HUDEP-2 (cell line): ENCODE data around the gene SERTAD3.
"Not testable (repeated sequence)": the region's sequence is repeated elsewhere in the genome, so short reads cannot be mapped to it uniquely, and the experiment has no call there.

Source experiments
- DNase-seq, 76 experiments: peaks; one replicate each; lab custom pipeline; 2025; ENCODE audit not compliant: unreplicated experiment in 76 of 76; lab: John Stamatoyannopoulos, UW

The SERTAD3 gene

DNA sequence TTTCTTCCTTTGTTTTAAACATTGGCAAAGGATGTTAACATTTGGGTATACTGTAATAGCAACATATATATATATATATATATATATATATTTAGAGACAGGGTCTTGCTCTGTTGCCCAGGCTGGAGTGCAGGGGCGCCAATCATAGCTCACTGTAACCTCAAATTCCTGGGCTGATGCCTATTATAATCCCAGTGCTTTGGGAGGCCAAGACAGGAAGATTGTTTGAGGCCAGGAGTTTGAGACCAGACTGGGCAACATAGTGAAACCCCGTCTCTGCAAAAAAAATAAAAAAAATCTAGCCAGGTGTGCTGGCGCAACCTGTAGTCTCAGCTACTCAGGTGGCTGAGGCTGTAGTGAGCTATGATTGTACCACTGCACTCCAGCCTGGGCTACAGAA, 16.1 kb upstream of the SERTAD3 start:
- DNase-seq = no peak

DNA sequence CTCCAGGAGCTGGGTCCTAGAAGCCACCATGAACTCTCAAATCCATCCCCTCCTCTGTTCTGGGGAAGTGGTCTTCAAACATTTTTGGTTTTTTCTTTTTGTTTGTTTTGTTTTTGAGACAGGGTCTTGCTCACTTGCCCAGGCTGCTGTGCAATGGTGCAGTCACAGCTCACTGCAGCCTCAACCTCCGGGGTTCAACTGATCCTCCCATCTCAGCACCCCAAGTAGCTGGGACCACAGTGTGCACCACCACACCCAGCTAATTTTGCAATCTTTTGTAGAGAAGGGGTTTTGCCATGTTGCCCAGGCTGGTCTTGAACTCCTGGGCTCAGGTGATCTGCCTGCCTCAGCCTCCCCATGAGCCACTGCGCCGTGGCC, 14.5 kb upstream of the SERTAD3 start:
- DNase-seq = no peak

- no peak for DNase-seq
These were observed 13.9 kb upstream of the SERTAD3 start for GRCh38 chr19:40457953-40458596.

GRCh38 chr19:40457048-40457447, 12.9 kb upstream of the SERTAD3 start:
- DNase-seq = no peak

GRCh38 chr19:40453943-40454342, 9.8 kb upstream of the SERTAD3 start:
- not testable (repeated sequence) for DNase-seq

DNA sequence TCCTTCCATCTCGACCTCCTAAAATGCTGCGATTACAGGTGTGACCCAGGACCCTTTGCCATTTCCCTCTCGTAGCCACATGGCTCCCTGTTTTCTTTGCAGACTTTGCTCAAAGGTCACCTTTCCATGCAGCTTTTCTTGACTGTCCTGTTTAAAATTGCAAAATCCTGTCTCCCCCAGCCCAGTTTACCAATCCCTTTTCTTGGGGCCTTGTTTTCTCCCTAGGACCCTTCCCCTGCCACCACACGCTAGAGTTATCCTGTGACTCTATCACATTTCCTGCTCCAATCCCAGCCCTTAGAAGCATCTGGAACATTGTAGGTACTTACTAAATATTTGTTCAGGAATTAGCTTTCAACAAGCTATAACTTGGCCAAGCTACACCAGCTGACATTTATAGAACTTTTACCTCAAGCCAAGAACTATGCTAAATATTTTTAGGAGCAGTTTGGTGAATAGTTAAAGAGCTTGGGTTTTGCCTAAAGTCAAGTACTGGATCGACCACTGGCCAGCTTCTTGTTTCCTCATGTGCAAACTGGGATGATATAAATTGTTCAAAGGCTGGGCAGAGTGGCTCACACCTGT, 9.1 kb upstream of the SERTAD3 start:
- no peak for DNase-seq

- peak in 1 of 76 experiments; percentile 23 for DNase-seq
These were observed 7.9 kb upstream of the SERTAD3 start for GRCh38 chr19:40452016-40452415.

DNA sequence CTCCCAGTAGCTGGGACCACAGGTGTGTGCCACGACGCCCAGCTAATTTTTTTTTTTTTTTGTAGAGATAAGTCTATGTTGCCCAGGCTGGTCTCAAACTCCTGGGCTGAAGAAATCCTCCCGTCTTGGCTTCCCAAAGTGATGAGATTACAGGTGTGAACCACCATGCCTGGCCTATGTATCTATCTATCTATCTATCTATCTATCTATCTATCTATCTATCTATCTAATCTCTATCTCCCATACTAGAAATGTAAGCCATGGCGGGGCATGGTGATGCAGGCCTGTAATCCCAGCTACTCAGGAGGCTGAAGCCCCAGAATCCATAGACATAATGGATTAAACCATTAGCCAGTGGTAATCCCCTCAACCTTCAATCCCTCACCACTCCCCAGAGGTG, 6.5 kb upstream of the SERTAD3 start:
- no peak for DNase-seq

DNA sequence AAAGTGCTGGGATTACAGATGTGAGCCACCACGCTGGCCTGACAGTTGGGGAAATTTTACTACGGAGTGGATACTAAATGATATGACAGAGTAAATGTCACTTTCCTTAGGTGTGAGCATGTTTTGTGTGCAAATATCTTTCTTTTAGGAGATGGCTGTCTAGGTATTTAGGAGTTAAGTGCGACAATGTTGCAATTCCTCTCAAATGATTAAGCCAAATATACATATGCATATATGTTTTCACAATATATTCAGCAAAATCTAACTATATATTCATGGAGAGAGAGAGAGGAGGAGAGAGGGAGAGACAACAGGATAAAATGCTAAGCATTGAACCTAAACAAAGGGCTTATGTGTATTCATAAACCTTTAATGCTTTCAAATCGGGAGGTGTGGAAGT, 5.4 kb upstream of the SERTAD3 start:
- no peak for DNase-seq

- no peak for DNase-seq
These were observed 2.2 kb upstream of the SERTAD3 start for GRCh38 chr19:40446263-40446784.

- DNase-seq = peak in 20 of 76 experiments; percentile 7 to 48 (median 34)
These were observed 1.7 kb upstream of the SERTAD3 start for GRCh38 chr19:40445780-40446262.

- DNase-seq = no peak
These were observed 734 bp upstream of the SERTAD3 start for GRCh38 chr19:40444825-40445312.

GRCh38 chr19:40443131-40443999, 770 bp downstream of the SERTAD3 start:
- DNase-seq = peak in 75 of 76 experiments; percentile 94 to 100 (median 100)

DNA sequence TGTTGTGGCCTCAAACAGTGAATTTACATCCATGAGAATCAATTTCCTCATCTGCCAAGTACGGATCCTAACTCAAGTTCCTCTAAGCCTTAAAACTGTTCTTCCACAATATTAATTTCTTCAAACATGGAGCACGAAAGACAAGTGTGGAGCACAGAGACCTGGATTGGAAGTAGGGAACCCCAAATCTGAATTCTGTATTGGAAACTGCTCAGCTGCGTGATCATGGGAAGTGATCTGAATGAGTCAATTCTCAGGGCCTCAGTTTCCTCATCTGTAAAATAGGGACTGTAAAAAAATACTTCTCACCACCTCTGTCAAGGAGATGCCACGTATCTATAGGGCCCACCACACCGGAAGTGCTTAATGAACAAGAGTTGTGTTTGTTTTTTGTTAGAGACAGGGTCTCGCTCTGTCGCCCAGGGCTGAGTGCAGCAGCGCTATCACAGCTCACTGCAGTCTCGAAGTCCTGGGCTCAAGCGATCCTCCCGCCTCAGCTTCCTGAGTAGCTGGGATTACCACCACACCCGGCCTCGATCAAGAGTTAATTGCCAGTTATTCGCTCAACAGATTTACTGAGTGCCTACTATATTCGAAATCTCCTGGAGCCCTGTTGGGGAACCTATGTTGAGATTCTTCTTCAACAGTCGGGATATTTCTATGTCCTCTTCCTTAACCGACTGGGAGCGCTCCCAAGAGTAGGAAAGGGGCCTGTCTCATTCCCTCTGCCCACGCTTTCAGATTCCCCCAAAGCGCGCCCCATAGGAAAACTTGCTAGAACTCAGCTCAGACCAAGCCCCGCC, 1.6 kb downstream of the SERTAD3 start:
- no peak for DNase-seq

DNA sequence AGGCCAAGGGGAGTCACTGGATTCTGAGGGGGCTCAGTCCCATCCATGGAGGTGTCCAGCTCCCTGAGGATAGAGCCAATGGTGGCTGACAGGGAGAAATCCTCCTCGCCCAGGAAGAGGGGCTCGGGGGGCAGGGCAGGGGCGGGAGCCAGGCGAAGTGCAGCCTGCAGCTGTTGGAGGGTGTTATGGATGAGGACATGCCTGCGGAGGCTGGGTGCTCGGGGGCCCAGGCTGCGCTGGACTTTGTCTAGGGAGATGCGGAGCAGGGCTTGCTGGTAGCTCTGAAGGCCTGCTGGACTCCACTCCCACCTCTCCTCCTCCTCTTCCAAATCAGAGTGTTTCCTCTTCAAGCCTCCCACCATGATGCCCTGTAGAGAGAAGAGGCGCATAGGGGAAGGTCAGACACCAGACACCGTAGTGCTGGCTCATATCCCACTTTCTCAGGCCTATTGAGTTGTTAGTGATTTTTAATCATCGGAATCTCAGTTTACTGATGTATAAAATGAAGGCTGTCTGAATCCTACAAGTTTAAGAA, 2.3 kb downstream of the SERTAD3 start:
- no peak for DNase-seq

GRCh38 chr19:40438284-40438683, 5.9 kb downstream of the SERTAD3 start:
- no peak for DNase-seq

DNA sequence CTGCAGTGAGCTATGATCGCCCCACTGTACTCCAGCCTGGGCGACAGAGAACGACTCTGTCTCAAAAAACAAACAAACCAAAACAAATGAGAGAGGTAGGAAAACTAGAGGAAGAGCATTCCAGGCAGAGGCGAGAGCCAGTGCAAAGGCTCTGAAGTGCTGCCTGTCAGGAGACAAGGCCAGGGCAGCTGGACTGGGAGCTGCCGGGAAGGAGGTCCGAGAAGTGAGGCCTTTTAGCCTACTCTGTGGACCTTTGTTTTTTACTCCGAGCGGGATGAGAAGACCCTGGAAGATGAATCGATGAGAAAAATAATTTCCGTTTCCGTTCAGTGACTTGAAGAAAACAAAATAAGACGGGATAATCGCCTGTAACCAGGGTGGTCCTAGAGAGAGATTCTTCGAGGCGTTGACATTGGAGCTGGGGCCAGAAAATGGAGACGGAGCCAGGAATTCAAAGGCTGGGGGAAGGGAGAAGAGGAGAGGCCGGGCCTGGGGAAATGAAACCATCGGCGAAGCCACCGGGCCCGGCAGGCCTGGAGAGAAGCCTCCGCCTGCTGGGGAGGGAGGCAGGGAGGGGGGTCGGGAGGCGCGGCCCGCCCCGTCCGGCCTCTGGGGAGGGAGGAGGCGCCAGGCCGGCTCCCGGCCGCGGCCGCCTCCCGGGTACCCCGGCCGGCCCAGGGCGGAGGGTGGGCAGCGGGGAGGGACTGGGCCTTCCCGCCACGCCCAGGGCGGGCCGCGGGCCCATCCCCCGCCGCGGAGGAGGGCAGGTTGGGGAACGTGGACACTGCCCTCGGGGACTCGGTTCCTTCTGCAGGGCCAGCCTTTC, 10.5 kb downstream of the SERTAD3 start:
- DNase-seq = peak in 68 of 76 experiments; percentile 28 to 88 (median 77)

GRCh38 chr19:40432760-40433159, 11.4 kb downstream of the SERTAD3 start:
- DNase-seq = not testable (repeated sequence)

GRCh38 chr19:40431698-40432097, 12.4 kb downstream of the SERTAD3 start:
- no peak for DNase-seq
